ENCODE measurements around the gene PDE5A. TPM values are rescaled to one million over a fixed set of nuclear protein-coding genes. Genes with fewer than 3 reads are reported as not detected.
"Not testable (repeated sequence)": the region's sequence is repeated elsewhere in the genome, so short reads cannot be mapped to it uniquely, and the experiment has no call there.

PDE5A gene
- total RNA-seq, 2 donors from 2014 or later, result 0.58 to 0.65 TPM

DNA sequence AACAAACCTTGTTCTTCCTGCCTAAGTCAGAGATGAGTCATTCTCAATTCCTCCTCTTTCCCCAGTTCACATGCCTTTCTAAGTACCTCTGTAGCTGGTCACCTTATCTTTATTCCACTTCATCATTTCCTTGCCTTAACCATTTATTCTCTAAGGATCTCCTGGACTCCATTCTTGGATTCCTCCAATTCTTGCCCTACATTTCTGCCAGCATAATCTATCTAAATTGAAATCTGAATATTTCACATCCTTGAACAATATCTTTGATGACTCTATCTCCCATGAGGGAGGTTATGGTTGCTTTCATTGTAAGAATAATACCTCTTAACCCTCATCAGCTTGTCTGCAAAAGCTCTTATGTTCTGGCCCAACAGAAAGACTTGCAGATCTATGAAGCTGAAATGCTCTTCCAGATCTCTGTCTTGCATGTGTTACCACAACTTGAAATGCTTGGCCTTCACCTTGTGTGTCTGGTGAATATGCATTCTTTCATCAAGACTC lies 28.6 kb upstream of the PDE5A start:
- Mint-ChIP-seq H3K4me3 (no peak overlapping the region), H3K9me3 (no peaks in the 10 kb centered on the region), H3K4me1 (no peaks in the 10 kb centered on the region), H3K27ac (no peak overlapping the region), H3K27me3 (peaks cover 2% of the 10 kb centered on the region), H3K36me3 (ENCODE audit: low read depth) (no peaks in the 10 kb centered on the region)
- no peak for ATAC-seq (replicated peaks)

- Mint-ChIP-seq H3K9me3 (no peaks in the 10 kb centered on the region), H3K27me3 (peaks cover 2% of the 10 kb centered on the region), H3K4me1 (no peaks in the 10 kb centered on the region), H3K36me3 (ENCODE audit: low read depth) (no peaks in the 10 kb centered on the region), H3K4me3 (no peak overlapping the region), H3K27ac (no peak overlapping the region)
- no peak for ATAC-seq (replicated peaks)
Observed at GRCh38 chr4:119656342-119656741, 27.7 kb upstream of the PDE5A start.

DNA sequence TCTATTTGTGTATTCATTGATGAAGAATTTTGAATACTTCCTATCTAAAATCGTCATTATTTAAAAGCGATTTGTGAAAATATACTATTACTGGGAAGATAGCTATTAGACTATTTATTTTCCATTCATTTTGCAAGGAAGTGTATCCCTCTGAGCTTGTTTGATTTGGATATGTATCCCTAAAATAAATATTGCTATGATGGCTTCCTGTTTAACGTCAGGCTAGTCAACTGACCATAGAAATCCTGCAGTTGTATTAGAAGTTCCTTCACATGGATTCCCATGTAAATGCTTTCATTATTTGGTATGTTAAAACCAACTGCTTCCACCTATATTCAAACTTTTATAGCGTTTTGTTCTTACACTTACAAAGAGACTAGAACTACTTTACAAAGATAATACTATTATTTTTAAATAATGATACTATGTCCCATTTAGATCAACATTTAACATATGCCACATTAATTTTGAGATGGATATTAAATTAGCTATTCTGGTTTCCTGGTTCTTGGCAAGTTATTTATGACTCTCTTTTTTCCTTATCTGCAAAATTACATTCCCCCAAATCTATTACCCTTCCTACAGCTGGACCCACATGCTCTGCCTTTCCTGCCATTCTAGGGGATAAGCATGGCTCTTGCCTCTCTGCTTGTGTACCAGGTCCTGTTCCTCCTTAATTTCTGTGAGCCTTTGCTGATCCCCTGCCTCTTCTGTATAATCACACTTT lies 26.7 kb upstream of the PDE5A start:
- Mint-ChIP-seq H3K9me3 (no peaks in the 10 kb centered on the region), H3K4me1 (no peaks in the 10 kb centered on the region), H3K4me3 (no peak overlapping the region), H3K27ac (no peak overlapping the region), H3K27me3 (peaks cover 2% of the 10 kb centered on the region), H3K36me3 (ENCODE audit: low read depth) (no peaks in the 10 kb centered on the region)
- no peak for ATAC-seq (replicated peaks)

DNA sequence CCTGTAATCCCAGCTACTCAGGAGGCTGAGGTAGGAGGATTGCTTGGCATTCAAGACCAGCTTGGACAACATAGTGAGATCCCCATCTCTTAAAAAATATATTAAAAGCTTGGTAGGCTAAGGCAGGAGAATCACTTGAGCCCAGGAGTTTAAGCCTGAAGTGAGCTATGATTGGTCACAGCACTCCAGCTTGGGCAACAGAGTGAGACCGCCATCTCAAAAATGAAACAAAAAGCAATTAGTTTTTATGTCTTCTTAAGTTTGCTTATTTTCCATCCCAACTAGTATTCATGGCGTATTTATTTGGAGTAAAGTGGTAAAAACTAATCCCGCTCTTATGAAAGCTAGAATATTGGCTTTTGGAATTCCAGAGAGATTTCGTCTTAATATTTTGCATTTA lies 25.4 kb upstream of the PDE5A start:
- no peak for ATAC-seq (replicated peaks)
- Mint-ChIP-seq H3K4me3 (no peak overlapping the region), H3K9me3 (no peaks in the 10 kb centered on the region), H3K27me3 (peaks cover 4% of the 10 kb centered on the region), H3K27ac (no peak overlapping the region), H3K36me3 (ENCODE audit: low read depth) (no peaks in the 10 kb centered on the region), H3K4me1 (no peaks in the 10 kb centered on the region)

DNA sequence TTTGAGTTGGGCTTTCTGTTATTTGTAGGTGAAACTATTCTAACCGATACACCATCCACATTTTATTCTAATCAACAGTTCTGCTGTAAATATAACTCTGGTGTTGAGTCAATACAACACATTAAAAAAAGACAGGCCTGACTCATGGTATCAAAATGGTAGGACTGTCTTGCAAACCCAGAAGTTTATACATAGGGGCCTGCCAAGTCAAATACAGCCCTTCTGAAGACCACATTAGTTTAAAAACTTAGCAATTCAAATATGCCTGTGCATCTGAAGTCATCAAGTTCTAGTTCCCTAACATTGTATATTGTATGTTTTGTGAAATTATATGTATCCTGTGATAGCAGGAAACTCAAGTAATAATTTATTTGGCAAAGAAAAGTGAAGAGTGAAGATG lies 24.4 kb upstream of the PDE5A start:
- peaks cover 8% of the 10 kb centered on the region for H3K27me3 Mint-ChIP-seq
- no peaks in the 10 kb centered on the region for H3K4me1 Mint-ChIP-seq
- no peak overlapping the region for H3K27ac Mint-ChIP-seq
- ATAC-seq (replicated peaks), result no peak
- H3K9me3 Mint-ChIP-seq, result no peaks in the 10 kb centered on the region
- no peak overlapping the region for H3K4me3 Mint-ChIP-seq
- no peaks in the 10 kb centered on the region for H3K36me3 Mint-ChIP-seq (ENCODE audit: low read depth)

DNA sequence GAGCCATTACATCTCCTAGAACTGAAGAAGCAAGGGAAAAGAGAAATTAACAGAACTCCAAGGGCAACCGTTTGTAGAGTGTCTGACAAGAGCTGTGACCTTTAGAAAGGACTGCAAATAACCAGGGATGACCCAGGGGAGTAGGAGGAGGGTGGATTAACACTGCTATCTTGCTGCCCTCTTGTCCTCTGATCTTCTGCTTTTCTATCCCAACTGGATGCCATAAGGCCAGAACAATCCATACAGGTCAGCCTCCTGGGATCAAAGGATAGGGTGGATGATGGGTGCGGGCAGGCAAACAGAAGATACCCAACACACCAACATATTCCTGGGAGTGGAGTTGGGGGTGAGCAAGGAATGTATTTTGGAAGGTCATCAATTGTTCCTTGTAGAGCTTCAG lies 19.8 kb upstream of the PDE5A start:
- Mint-ChIP-seq H3K4me1 (no peaks in the 10 kb centered on the region), H3K36me3 (ENCODE audit: low read depth) (no peaks in the 10 kb centered on the region), H3K4me3 (no peak overlapping the region), H3K27ac (no peak overlapping the region), H3K9me3 (no peaks in the 10 kb centered on the region), H3K27me3 (peaks cover 15% of the 10 kb centered on the region)
- ATAC-seq (replicated peaks), result no peak

GRCh38 chr4:119647558-119647957 lies 19.0 kb upstream of the PDE5A start:
- H3K9me3 Mint-ChIP-seq, result no peaks in the 10 kb centered on the region
- no peaks in the 10 kb centered on the region for H3K36me3 Mint-ChIP-seq (ENCODE audit: low read depth)
- ATAC-seq (replicated peaks), result no peak
- no peak overlapping the region for H3K4me3 Mint-ChIP-seq
- H3K4me1 Mint-ChIP-seq, result no peaks in the 10 kb centered on the region
- H3K27me3 Mint-ChIP-seq, result peaks cover 15% of the 10 kb centered on the region
- no peak overlapping the region for H3K27ac Mint-ChIP-seq

DNA sequence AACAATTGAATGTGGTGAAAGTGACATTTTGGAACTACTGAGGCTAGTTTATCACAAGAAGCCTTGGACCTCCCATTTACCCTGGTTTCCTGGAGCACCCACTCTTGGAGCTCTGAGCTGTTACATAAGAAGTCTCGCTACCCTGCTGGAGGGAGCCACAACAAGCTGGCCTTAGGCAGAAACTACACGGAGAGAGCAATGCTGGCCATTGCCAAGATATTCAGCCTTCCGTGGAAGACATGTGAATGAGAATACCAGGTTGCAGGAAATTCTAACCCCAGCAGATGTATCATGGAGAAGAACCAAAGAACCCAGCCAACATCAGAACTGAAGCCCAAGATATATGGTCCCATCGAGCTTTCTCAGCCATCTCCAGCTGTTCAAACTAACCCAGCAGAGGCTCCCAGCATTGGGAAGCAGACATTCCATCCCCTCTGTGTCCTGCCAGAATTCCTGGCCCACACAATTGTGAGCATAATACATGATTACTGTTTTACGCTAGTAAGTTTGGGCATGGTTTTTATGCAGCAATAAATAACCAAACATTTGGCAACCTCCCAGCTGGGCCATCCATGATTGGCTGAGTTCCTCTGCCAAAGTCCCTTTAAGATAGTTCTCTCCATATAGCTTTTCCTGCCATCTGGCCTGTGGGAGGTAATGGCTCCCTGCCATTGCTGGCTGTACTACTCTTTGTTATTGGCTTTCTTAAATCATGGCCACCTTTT lies 17.9 kb upstream of the PDE5A start:
- Mint-ChIP-seq H3K9me3 (no peaks in the 10 kb centered on the region), H3K27me3 (peaks cover 15% of the 10 kb centered on the region), H3K4me3 (no peak overlapping the region), H3K4me1 (no peaks in the 10 kb centered on the region), H3K27ac (no peak overlapping the region), H3K36me3 (ENCODE audit: low read depth) (no peaks in the 10 kb centered on the region)
- ATAC-seq (replicated peaks), result no peak

DNA sequence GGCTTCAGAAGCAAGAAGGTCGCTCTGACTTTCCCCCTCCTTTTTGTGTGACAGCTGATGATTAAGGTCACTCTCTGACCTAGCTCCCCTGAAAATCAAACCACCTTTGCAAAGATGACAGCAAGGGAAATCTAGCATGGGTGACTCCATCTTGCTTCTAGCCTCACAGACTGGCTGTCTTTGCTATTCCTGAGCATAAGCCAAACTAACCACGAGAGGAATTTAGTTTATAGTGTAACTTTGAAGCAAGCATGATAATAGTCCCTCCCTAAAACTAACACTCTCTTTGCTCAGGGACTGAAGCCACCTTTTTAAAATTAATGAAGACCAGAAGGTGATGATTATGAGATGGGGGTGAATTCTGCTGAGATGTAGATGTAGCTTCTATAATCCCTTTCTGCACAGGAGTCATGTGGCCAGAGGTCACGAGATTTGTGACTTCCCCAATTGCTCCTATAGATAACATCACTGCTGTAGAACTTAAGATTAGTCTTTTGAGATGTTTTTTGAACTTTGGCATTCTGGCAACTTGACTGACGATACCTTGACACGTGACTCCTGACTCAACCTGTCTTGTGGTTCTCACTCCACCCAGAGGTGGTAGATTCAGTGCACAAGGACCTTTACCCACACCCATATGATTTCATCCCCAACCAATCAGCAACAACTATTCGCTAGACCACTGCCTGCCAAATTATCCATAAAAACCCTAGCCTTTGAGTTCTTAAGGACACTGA lies 14.9 kb upstream of the PDE5A start:
- Mint-ChIP-seq H3K27me3 (peaks cover 12% of the 10 kb centered on the region), H3K36me3 (ENCODE audit: low read depth) (no peaks in the 10 kb centered on the region), H3K4me1 (no peaks in the 10 kb centered on the region), H3K4me3 (no peak overlapping the region), H3K27ac (no peak overlapping the region), H3K9me3 (no peaks in the 10 kb centered on the region)
- peak; percentile 53 for ATAC-seq (replicated peaks)

DNA sequence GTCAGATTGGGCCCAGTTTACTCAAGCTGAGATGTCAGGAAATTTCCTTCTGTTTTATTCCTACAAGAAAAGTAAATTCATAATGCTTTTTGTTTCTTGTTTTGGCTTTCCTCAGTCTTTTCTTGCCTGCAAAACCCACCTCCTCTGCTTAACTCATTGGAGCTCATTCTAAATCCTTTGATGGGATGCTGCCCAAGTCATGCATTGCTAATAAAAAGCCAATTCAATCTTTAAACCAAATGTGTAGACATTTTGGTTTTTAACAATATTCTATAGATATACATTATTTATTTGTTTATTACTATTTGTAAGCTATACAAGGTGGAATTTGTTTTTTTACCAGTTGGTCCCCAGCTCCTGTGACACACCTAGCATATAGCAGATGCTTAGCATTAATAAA lies 13.2 kb upstream of the PDE5A start:
- H3K9me3 Mint-ChIP-seq, result no peaks in the 10 kb centered on the region
- no peaks in the 10 kb centered on the region for H3K36me3 Mint-ChIP-seq (ENCODE audit: low read depth)

DNA sequence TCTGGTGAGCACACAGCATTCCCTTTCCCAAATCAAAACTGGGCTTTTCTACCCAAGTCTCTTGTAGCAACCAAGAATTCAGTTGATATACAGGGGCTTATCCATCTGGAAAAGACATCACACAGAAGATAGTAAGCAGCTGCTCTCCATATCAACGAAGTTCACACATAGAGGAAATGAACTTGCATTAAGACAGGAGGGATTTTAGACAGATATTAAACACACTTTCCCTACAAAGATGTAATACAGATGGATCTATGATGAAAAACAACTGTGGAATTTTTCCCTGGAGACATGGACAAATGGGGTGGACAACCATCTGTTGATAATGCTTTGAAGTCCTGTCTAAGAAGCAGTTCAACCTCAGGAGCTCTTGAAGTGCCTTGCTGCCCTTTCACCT lies 9.8 kb upstream of the PDE5A start:
- no peaks in the 10 kb centered on the region for H3K36me3 Mint-ChIP-seq (ENCODE audit: low read depth)
- no peak for ATAC-seq (replicated peaks)
- H3K27ac Mint-ChIP-seq, result no peak overlapping the region
- peaks cover 5% of the 10 kb centered on the region for H3K27me3 Mint-ChIP-seq
- H3K4me3 Mint-ChIP-seq, result no peak overlapping the region
- H3K4me1 Mint-ChIP-seq, result no peaks in the 10 kb centered on the region
- H3K9me3 Mint-ChIP-seq, result no peaks in the 10 kb centered on the region

More for the DNA sequence above, 13.2 kb upstream of the PDE5A start:
- no peaks in the 10 kb centered on the region for H3K27me3 Mint-ChIP-seq
- no peaks in the 10 kb centered on the region for H3K4me1 Mint-ChIP-seq
- no peak overlapping the region for H3K4me3 Mint-ChIP-seq
- ATAC-seq (replicated peaks), result no peak
- H3K27ac Mint-ChIP-seq, result no peak overlapping the region

GRCh38 chr4:119636851-119637250 lies 8.2 kb upstream of the PDE5A start:
- H3K4me3 Mint-ChIP-seq; H3K27ac Mint-ChIP-seq; H3K4me1 Mint-ChIP-seq; H3K9me3 Mint-ChIP-seq; ATAC-seq (replicated peaks); H3K36me3 Mint-ChIP-seq (ENCODE audit: low read depth): not testable (repeated sequence)
- peaks cover 12% of the 10 kb centered on the region for H3K27me3 Mint-ChIP-seq

GRCh38 chr4:119632216-119632615 lies 3.6 kb upstream of the PDE5A start:
- no peak for ATAC-seq (replicated peaks)
- no peaks in the 10 kb centered on the region for H3K4me1 Mint-ChIP-seq
- no peaks in the 10 kb centered on the region for H3K9me3 Mint-ChIP-seq
- no peaks in the 10 kb centered on the region for H3K36me3 Mint-ChIP-seq (ENCODE audit: low read depth)
- no peak overlapping the region for H3K27ac Mint-ChIP-seq
- peaks cover 12% of the 10 kb centered on the region for H3K27me3 Mint-ChIP-seq
- no peak overlapping the region for H3K4me3 Mint-ChIP-seq

DNA sequence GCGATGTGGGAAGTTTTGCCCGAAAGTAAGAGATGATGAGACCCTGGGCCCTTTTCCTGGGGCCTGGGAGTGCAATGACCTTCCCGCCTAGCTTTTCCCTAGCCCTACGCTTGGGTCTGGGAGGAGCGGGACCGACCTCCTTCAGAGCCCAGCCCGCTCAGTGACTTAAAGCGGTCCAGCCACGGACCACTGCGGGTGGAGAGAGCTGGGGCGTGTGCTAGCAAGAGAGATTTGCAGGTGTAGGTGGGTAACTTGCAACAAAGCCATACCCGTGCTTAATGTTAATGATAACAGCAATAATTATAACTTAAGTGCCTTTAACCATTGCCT lies 503 bp upstream of the PDE5A start:
- peak overlapping the region; percentile 86 for H3K4me3 Mint-ChIP-seq
- H3K4me1 Mint-ChIP-seq, result peaks cover 5% of the 10 kb centered on the region
- no peaks in the 10 kb centered on the region for H3K9me3 Mint-ChIP-seq
- peaks cover 12% of the 10 kb centered on the region for H3K27me3 Mint-ChIP-seq
- ATAC-seq (replicated peaks), result peak; percentile 44
- H3K27ac Mint-ChIP-seq, result no peak overlapping the region
- no peaks in the 10 kb centered on the region for H3K36me3 Mint-ChIP-seq (ENCODE audit: low read depth)
